HG03159 (cell line): ENCODE data around the gene TMEM129.

Experiments used
- ATAC-seq: cut with Tn5 transposase; IDR thresholded peaks from one replicate; pipeline ENCODE4 v1.9.1; 2021; ENCODE audit warnings: mild to moderate bottlenecking, moderate library complexity; ENCODE audit not compliant: unreplicated experiment

The TMEM129 gene

DNA sequence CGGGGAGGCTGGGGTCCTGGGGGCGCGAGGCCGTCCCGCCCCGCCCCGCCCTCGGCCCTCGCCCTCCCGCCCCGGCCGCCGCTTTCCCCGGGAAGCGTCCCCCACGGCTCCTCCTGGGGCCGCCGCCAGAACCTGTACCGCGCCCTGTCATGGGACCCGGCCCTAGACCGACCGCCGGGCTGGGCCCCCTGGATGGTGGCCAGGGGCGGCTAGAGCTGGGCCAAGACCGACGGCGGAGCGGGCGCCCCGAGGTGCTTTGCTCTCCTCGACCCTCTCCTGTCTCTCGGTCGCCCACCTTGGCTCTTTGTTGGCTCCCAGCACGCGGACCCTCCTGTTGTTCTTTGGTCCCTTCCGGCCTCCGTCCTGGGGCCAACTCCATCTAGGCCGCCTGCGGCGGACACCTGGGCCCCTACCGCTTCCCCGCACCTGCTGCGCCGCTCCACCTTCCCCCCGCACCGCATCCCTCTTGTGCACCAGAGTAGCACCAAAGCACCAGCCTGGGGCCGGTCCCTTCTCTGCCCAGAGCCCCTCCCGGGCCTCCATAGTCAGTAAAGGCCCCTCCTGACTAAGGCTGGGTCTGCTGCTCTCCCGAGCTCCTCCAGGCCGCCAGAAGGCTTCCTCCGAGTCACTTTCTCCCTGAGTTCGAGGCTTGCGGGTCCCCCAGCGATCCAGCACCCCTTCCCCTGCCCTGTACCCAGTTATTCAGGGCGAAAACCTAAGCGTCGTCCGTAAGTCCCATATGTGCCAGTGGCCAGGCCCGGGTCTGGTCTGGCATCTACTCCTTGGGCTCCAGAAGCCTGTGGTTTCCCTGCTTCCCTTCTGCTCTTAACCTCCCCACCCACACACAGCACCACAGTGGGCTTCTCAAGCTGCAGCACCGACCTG lies 785 bp upstream of the TMEM129 start:
- no peak for ATAC-seq

DNA sequence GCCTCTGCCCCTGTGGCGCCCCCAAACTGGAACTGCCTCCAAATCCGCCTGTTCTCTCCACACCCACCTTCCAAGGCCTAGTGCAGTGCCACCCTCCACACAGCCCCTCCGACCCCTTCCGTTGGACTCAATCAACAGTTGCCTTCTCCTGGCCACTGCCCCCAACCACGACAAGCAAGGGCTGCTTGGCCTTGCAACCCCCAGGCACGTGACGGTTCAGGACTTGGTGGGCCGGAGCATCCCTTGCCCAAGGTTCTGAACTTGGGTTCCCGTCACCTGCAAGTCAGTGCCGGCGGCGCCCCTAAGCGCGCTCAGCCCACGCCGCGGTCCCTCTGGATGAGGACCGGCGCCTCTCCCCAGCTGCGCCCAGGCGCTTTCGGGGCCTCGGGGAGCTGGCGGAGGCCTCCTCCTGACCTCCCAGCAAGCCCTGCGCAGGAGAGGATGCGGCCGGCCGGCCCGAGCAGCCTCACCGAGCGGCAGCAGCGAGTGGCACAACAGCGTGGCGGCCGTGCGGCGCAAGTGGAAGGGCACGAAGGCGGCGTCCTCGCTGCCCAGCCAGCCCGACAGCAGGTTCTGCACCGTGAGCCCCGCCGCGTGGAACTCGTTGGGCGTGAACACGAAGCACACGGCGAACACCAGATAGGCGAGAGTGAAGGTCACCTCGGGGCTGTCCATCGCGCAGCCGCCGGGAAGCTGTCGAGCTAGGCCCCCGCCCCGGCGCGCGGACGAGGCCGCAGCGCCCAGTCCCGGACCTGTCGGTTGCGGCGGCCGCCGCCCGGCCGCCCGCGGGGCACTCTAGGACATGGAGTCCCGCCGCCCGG lies 750 bp downstream of the TMEM129 start:
- ATAC-seq: peak; percentile 5

DNA sequence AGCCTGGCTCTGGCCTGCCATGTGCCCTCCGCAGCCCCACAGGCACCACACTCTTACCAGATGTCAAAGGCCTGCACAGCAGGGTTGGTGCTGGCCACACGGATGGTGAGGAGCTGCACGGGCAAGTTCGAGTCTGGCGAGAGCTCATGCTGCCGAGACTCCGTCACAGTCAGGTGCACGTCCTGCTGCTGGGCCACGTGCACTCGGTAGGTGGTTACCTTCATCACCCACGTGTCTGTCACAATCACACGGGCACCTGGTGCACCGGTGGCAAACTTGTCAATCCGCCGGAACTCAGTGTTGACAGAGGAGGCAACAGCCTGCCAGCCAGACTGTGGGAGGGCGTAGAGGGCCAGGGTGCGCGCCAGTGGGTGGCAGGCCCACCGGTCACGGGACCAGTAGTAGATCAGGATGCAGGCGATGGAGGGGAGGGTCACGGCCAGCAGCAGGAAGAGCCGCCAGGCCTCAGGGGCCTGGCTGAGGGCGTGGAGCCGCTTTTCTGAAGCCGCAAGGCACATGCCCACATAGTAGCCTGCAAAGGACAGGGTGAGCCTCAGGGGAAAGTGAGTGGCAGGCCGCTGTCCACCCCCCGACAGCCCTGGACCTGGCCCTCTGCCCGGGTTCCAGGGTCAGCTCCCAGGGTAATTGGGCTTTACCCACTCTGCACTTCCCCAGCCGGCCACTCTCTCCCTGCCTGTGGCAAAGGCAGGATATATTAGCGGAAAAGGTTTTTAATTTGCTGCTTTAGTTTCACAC lies 2.9 kb downstream of the TMEM129 start:
- no peak for ATAC-seq

DNA sequence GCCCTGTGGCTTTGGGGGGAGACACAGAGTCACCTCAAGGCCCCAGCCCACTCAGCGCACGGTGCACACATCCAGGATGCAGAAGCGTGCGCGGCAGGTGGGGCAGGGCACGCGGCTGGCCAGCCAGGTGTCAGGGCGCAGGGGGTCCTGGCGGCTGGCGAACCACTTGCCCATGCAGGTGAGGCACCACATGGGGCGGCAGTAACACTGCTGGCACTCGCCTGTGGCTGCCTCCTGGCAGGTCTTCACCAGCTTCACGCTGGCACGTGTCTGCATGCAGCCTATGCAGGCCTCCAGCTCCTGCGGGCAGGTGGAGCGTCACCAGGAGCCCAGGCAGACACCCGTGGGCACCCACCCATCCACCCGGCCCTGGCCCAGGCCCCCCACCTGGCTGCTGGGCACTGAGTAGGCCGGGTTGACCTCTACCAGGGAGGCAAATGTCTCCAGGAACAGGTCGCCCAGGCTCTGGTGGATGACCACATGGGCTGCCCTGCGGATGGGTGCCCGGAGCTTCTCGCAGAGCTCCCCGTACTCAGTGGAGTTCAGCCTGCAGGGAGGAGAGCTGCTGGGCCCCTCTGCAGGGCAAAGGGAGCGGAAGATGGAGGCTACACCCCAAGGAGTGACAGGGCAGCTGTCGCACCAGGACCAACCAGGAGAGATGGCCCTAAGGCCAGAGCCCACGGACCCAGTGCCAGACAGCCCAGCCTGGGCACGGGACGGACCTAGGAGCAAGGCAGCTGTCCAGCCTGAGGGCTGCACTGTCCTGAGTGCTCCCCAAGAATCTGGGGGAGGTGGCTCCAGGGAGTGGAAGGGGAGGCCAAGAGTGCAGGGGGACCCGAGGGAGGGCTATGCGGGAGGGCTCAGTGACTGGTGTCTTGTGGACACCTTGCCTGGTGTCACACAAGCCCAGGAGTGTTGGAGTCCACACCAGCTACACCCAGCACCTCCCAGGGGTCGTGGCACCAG lies 3.7 kb downstream of the TMEM129 start:
- ATAC-seq: no peak

- ATAC-seq: no peak
Observed at GRCh38 chr4:1716065-1716945, 4.8 kb downstream of the TMEM129 start.

DNA sequence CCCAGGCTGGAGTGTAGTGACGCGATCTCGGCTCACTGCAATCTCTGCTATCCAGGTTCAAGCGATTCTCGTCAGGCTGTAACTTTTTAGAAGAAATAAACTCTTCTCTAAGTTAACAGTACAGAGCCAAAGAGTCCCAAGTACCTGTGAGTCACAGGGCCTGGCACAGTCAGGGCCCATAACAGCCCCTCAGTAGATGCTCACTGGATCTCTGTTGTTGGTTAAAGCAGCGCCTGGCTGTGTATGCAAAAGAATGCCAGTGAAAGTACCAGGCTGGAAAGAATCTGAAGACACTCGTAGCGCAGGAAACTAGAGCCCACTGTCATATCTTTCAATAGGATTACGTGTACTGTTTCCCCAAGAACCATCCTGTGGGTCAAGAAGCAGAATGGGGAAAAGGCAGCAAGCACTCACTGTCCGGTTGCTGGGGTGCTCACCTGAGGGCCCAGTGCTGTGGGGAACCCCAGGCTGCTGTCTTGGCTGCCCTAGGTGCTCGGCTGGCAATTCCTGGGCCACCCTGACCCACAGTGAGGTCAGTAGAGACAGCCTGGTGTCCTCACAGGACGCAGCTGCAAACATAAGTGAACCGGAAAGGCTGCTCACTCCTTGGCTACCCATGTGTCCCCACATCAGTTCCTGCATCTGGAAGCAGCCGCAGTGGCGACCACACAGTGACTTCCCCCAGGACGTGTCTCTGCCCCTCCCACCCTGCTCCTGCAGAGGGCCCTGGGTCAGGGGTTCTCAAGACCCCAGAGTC lies 5.9 kb downstream of the TMEM129 start:
- ATAC-seq: no peak

- ATAC-seq: no peak
Observed at GRCh38 chr4:1714303-1715001, 6.7 kb downstream of the TMEM129 start.

DNA sequence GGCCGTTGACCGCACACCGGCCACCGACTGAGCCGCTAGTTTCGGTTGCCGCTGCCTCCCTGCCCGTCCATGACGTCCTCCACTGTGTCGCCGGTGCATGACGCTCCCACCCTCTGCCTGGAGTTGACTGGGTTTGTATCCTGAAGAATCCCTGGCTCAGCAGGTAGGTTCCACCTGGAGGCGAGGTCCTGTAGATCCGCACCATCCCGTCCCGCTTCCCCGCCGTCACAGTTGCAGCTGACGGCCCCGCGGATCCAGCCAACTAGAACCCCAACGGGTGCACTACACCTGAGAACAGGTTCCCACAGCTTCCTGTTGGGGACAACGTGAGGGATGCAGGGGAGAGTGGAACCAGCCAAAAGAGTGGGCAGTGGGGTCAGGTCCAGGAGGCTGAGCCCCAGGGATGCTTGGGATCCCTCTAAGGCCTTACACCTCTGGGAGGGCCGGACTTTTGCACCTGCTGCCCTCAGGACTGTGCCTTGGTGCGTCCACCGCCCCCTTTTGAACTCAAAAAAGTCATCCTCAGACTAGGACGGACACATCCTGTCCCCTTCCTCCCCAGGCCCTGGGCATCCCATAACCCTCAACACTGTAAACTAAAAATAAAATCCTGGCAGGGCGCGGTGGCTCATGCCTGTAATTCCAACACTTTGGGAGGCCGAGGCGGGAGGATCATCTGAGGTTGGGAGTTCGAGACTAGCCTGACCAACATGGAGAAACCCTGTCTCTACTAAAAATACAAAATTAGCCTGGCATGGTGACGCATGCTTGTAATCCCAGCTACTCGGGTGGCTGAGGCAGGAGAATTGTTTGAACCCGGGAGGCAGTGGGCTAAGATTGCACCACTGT lies 7.9 kb downstream of the TMEM129 start:
- ATAC-seq: no peak

DNA sequence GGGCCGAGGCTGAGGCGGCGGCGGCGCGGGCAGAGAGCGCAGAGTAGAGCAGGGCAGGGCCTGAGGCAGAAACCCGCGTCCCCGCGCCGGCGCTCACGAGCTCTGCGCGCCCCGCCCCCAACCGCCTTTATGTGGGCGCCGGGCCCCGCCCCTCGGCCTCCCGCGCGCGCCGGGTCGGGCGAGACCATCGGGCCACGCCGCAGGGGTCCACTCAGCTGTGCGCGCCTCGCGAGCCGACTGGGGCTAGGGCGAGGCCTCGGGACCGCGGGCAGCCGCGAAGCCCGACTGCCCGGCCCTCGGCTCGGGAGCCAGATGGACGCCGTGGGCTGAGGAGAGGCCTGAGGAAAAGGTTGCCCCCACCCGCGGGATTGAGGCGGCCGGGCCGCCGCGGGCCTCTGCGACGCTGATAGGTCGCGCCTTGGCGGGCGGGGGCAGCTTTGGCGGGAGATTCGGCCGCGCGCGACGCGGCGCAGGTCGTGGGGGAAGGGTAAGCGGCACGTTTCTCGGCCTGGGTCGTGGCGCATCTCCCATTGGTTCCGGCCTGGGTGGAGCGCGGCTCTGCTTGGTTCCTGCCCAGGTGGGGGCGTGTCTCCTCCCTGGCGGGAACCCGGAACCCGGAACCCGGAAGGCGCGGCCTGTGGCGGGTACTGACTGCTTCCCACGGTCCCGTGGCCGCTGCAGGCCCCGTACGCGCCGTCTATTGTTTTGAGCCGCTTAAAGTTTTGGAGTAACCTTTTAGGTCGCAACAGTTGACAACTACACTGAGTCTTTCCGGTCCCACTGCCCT lies 8.7 kb downstream of the TMEM129 start, which contains the start of gene SLBP:
TSS of gene SLBP (minus strand) at position 104 of the 787 bp plus-strand sequence. CDS start 131 bp downstream, outside the sequence.
- ATAC-seq: peak; percentile 77

- ATAC-seq: peak; percentile 4
Observed at GRCh38 chr4:1711571-1712215, 9.4 kb downstream of the TMEM129 start.

- no peak for ATAC-seq
Observed at GRCh38 chr4:1711055-1711570, 10.0 kb downstream of the TMEM129 start.

- no peak for ATAC-seq
Observed at GRCh38 chr4:1708581-1708980, 12.5 kb downstream of the TMEM129 start.

DNA sequence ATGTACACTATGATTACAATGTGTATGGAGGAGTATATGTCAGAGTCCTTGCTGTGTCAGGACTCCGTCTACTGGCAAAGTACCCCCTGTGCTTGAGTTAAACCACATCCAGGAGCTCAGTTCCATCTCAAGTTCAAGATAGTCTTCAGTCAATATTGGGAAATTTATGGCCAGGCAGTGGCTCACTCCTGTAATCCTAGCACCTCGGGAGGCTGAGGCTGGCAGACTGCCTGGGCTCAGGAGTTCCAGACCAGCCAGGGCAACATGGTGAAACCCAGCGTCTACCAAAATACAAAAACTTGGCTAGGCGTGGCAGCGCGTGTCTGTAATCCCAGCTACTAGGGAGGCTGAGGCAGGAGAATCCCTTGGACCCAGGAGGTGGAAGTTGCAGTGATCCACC lies 14.8 kb downstream of the TMEM129 start:
- ATAC-seq: no peak

DNA sequence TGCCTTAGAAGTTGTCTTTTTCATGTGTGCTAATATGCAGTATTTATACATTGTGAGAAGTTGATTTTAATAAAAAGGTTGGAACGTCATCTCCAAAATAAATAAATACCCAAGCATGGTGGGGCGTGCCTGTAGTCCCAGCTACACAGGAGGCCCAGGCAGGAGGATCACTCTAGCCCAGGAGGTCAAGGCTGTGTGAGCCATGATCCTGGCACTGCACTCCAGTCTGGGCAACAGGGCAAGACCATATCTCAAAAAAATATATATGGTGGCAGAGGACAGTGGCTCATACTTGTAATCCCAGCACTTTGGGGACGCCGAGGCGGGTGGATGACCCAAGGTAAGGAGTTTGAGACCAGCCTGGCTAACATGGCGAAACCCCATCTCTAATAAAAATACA lies 15.4 kb downstream of the TMEM129 start:
- ATAC-seq: no peak

- no peak for ATAC-seq
Observed at GRCh38 chr4:1703867-1704266, 17.3 kb downstream of the TMEM129 start.
